OCI-LY3 (cell line): ENCODE measurements around the gene SGPP2.
A peak's percentile ranks its signal among the peaks of the same experiment; 100 is the strongest.

Experiments
- H2AFZ ChIP-seq: fragments of 200-600, 300-600 bp; shearing (Covaris generic); 2 replicates; pipeline ENCODE4 v1.6.0; 2014; ENCODE audit warnings: antibody characterized with exemption, low read depth, low read length
- H3K27ac ChIP-seq: fragments of 200-600, 300-600 bp; sonication (generic); 2 replicates; pipeline ENCODE4 v1.5.1; 2014; ENCODE audit warnings: mild to moderate bottlenecking, low read length, moderate library complexity, mixed read lengths
- H3K27me3 ChIP-seq: fragments of 200-600, 300-600 bp; sonication (generic); 2 replicates; pipeline ENCODE4 v1.6.1; 2014; ENCODE audit warnings: low read depth, low read length, mixed read lengths
- H3K36me3 ChIP-seq: fragments of 200-600, 300-600 bp; sonication (generic); replicated peaks from 2 replicates; pipeline ENCODE3; 2014; ENCODE audit warnings: low read depth, low read length, mixed read lengths
- H3K4me1 ChIP-seq: fragments of 300-600, 200-600 bp; sonication (generic); 2 replicates; pipeline ENCODE4 v1.6.1; 2014; ENCODE audit warnings: low read length, mixed read lengths
- H3K4me2 ChIP-seq: fragments of 200-600, 300-600 bp; sonication (generic); 2 replicates; pipeline ENCODE4 v1.6.1; 2014; ENCODE audit warnings: low read length, mixed read lengths
- H3K4me3 ChIP-seq: fragments of 300-600, 200-600 bp; sonication (generic); 2 replicates; pipeline ENCODE4 v1.5.1; 2014; ENCODE audit warnings: antibody characterized with exemption, mild to moderate bottlenecking, low read length, moderate library complexity
- H3K79me2 ChIP-seq: fragments of 300-600, 200-600 bp; shearing (Covaris generic); 2 replicates; pipeline ENCODE4 v1.6.1; 2014; ENCODE audit warnings: mild to moderate bottlenecking, low read length, mixed read lengths
- H3K9ac ChIP-seq: fragments of 300-600, 200-600 bp; shearing (Covaris generic); 2 replicates; pipeline ENCODE4 v1.6.0; 2014; ENCODE audit warnings: mild to moderate bottlenecking, low read length, moderate library complexity
- H3K9me3 ChIP-seq: fragments of 200-600, 300-600 bp; shearing (Covaris generic); 2 replicates; pipeline ENCODE4 v1.6.1; 2014; ENCODE audit warnings: low read length, mixed read lengths; ENCODE audit not compliant: insufficient read depth
- H4K20me1 ChIP-seq: fragments of 200-600, 300-600 bp; sonication (generic); 2 replicates; pipeline ENCODE4 v1.6.1; 2016; ENCODE audit warnings: low read length, mixed read lengths; ENCODE audit not compliant: insufficient read depth
- EZH2phosphoT487 ChIP-seq: fragments of 200-600 bp; shearing (Covaris generic); IDR thresholded peaks from 2 replicates; pipeline ENCODE4 v1.6.1; 2018; ENCODE audit warnings: antibody characterized with exemption, mixed run types, low read depth
- TF ChIP-seq, protein P1 (sequence below): fragments of 200-600, 300-600 bp; sonication (generic); IDR thresholded peaks from 2 replicates; pipeline ENCODE4 v1.5.1; 2014; ENCODE audit warnings: antibody characterized with exemption, low read length, low read depth

SGPP2 gene

DNA sequence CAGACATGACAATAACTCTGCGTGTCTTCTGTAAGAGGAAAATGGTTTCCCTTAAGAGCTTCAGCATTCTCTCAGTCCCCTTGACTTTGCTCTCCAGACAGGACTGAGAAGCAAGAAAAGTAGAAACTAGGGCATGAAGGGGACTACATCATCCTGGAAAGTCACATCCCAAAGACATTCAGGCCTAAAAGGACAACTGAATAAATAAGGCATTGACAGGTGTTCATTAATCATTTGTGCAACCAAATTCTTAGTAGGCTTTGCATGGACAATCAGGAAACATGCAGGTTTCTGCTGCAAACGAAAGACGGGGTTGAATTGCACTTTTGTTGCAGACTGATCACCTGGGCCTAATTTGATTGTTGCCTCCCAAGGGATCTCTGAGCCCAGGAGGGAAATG, 1.2 kb upstream of the SGPP2 start:
- H3K27me3 ChIP-seq = no peaks in the 10 kb centered on the region
- H3K79me2 ChIP-seq = peaks cover 29% of the 10 kb centered on the region
- TF ChIP-seq, protein P1, sequence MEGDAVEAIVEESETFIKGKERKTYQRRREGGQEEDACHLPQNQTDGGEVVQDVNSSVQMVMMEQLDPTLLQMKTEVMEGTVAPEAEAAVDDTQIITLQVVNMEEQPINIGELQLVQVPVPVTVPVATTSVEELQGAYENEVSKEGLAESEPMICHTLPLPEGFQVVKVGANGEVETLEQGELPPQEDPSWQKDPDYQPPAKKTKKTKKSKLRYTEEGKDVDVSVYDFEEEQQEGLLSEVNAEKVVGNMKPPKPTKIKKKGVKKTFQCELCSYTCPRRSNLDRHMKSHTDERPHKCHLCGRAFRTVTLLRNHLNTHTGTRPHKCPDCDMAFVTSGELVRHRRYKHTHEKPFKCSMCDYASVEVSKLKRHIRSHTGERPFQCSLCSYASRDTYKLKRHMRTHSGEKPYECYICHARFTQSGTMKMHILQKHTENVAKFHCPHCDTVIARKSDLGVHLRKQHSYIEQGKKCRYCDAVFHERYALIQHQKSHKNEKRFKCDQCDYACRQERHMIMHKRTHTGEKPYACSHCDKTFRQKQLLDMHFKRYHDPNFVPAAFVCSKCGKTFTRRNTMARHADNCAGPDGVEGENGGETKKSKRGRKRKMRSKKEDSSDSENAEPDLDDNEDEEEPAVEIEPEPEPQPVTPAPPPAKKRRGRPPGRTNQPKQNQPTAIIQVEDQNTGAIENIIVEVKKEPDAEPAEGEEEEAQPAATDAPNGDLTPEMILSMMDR = no peak
- no peak for TF ChIP-seq EZH2phosphoT487
- H3K4me1 ChIP-seq = peaks cover 45% of the 10 kb centered on the region
- H3K36me3 ChIP-seq = no peaks in the 10 kb centered on the region
- peak overlapping the region; percentile 97 for H3K4me3 ChIP-seq
- no peaks in the 10 kb centered on the region for H4K20me1 ChIP-seq
- no peak overlapping the region for H2AFZ ChIP-seq
- H3K9ac ChIP-seq = no peak overlapping the region
- peak overlapping the region; percentile 12 for H3K27ac ChIP-seq
- H3K4me2 ChIP-seq = peak overlapping the region; percentile 99
- H3K9me3 ChIP-seq = no peaks in the 10 kb centered on the region

DNA sequence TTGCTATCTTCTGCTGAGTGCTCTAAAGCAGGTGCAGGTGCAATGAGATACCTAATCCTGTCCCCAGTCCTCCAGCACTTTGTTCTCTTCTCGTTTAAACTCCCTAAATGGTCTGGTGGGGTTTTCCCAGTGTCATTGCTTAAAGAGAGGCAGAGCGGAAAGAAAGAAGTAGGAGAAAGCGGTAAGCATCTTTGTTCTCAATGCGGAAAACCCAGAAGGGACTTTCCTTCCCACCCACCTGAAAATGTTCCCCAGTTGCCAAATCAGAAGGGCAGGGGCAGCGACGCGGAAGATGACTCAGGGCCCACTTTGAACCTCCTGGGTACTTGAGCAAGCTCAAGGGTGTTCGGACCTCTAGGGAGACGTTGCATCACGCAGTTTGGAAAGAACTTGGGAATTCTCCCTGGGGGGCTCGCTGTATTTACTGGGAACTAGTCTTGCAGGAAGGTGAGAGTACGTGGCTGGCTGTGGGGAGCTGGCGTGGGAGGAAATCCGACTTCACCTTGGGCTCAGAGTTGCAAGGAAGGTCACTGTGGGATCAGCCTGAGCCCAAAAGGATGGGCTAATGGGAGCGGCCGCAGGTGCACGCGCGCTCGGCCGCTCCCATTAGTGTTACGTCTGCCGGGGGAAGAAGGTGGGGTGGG, 589 bp upstream of the SGPP2 start:
- TF ChIP-seq, protein P1 = no peak
- no peak for TF ChIP-seq EZH2phosphoT487
- Histone ChIP-seq H3K4me3 (peak overlapping the region; percentile 97), H3K9ac (peak overlapping the region; percentile 73), H3K79me2 (peaks cover 32% of the 10 kb centered on the region), H3K27me3 (no peaks in the 10 kb centered on the region), H3K27ac (peak overlapping the region; percentile 57), H2AFZ (no peak overlapping the region; the same call in 1 of the 2 replicates), H3K36me3 (no peaks in the 10 kb centered on the region), H3K4me2 (peak overlapping the region; percentile 99), H3K9me3 (no peaks in the 10 kb centered on the region), H4K20me1 (no peaks in the 10 kb centered on the region), H3K4me1 (peaks cover 46% of the 10 kb centered on the region)

DNA sequence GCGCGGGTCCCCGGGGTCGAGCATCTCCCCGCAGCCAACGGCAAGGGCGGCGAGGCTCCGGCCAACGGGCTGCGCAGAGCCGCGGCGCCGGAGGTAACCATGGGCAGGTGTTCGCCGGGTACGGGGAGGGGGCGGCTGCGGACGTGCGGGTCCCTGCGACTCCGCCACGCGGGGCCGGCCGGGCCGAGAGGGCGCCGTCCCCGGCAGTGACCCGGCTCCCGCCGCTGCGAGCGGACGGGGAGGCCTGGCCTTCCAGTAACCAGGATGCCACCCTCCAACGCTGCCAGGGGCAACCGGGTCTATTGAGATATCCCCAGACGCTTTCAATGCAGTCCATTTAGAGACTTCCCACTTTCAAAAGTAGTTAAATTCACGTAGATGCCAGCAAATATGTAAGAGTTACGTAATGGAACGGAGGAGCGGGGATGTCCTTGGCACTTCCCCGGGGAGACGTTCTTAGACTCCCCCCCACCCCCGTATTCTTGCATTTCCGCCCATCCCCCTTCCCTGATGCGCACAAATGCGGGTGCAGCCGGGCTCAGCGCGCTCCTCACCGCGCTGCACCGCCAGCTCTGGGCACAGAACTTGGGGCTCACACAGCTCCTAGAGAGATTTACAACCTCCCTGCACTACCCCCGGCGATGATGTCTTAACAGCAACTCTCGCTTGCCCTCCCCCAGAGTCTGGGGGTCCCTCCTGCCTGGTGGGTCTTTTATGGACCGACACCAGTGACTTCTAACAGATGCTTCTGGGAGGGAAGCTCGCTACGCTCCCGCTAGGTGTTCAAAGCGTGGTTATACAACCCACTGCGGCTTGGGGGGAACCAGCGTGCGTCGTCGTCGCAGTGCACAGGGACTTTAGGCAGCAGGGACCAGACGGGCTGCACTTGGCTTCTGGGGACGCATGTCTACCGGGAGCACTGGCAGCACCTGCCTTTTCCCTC, 657 bp downstream of the SGPP2 start:
- Histone ChIP-seq H3K79me2 (peaks cover 36% of the 10 kb centered on the region), H3K9me3 (no peaks in the 10 kb centered on the region), H4K20me1 (no peaks in the 10 kb centered on the region), H3K4me3 (peak overlapping the region; percentile 97), H3K4me2 (peak overlapping the region; percentile 99), H3K27me3 (no peaks in the 10 kb centered on the region), H2AFZ (peak overlapping the region; percentile 88), H3K27ac (no peak overlapping the region; the same call in 1 of the 2 replicates), H3K9ac (peak overlapping the region; percentile 73), H3K4me1 (peaks cover 46% of the 10 kb centered on the region), H3K36me3 (no peaks in the 10 kb centered on the region)
- TF ChIP-seq, protein P1 = no peak
- TF ChIP-seq EZH2phosphoT487 = no peak
